ENCODE results near the gene STK17A.

DNA sequence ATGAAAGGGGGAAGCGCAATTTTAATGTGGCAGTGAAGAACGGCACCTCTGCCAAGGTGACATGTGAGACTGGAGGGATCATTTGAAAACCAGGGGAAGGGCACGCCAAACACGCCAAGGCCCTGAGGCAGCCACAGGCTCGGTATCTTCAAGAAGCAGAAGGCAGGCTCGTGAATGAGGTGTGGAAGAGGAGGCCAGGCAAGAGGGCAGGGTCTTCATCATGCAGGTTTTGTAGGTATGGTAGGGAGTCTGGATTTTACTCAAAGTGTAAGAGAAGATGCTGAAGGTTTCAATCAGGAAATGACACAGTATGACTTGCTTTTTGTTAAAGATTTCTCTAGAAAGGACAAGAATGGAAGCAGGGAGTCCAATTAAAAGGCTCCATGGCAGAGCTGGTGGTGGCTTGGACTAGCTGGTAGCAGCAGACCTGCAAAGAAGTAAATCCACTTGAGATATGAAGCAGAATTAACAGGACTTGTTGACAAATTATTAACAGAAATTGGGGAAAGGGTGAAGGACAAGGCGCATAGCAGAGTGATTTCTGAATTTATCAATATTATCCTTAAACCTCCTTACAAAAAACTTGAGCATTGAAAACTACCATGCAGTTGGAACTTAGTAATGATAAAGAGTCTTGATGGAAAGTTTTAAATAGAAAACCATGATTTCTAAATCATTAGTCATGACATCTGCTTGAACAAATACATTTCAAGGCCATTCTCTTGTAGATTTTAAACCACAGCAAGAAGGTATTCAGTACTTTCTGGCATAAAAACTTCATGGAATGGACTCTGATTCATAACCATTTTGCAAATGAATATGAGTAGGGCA is 76.0 kb downstream of the STK17A start:
- TF ChIP-seq GATA3 (IDR thresholded peaks at IDR 0.05; ENCODE audit: low read depth, low read length) (no peak), GATA2 (IDR thresholded peaks at IDR 0.05; ENCODE audit: low read depth, low read length) (no peak)

Measured in SH-SY5Y (cell line).